Bone marrow (tissue), 2 donors: ENCODE measurements around the gene TEX22.

ENCODE experiments used
- DNase-seq, 2 donors: peaks; one replicate each; lab custom pipeline; 2025; lab: John Stamatoyannopoulos, UW

The TEX22 gene

DNA sequence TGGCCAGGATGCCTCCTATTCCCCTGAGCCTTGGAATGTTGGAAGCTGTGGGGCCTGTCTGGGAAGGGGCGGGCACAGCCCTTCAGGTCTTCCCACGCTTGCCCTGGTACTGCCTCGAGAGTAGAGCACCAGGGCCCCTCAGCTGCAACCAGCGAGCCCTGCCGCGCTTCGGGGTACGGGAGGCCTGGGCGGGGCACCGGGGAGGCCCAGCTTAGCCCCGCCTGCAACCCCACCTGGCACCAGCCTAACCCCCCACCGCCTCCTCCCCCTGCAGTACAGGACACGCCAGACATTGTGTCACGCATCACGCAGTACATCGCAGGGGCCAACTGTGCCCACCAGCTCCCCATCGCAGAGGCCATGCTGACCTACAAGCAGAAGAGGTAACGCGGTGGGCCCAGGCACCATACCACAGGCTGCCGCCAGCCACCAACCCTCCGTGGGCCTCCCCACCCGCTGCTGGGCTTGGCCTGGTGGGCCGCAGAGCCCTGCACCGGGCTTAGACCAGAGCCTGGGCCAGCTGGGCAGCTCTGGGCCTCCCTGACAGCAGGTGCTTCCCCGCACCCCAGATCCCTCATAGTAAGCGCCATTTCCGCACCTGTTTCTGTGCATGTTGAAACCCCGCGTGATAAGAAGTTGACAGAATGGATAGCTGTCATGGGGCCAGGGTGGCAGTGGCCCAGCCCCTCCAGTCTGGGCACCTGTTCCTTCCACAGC is 13.6 kb upstream of the TEX22 start:
- no peak for DNase-seq

DNA sequence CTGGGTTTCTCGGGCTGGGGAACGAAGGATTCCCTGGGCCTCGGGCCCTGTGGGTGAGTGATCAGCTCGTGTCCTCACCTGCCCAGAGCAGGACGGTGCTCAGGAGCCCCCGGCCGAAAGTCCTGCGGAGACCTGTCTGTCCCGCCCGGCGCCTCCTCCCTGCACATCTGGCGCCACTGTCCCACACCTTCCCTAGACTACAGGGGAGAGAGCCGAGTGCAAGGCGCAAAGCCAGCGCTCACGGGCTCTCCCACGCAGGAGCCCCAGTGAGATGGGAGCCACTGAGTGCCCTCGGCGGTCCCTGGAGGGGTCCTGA is 13.1 kb upstream of the TEX22 start:
- DNase-seq: no peak

DNA sequence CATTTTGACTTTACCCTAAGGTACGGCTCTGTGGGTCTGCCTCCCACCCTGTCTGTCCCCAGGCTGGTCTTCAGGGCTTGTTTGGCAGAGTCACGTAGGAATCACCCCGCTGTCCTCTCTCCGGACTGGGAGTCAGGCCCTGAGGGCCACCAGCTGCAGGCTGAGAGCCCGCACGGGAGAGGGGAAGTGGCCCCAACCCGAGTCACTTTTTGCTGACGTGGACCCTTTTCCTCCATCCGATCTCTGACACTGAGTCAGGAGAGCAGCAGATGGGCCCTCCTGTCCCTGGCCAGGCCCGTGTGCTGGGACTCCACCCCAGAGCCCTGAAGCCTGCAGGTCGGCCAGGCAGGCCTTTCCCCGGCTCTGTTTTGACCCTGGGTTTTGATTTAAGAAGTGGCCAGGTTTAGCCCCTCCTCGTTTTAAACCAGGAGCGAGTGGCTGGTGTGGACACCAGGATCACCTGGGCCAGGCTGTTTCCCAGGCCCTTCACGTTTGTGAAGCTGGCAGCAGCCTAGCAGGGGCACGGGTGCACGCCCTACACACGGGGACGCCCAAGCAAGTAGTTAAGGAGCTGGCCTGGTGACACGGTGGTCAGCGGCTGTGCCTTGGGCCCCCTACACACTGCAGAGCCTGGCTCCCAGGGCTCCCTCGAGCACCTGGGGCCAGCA is 12.5 kb upstream of the TEX22 start:
- no peak for DNase-seq

DNA sequence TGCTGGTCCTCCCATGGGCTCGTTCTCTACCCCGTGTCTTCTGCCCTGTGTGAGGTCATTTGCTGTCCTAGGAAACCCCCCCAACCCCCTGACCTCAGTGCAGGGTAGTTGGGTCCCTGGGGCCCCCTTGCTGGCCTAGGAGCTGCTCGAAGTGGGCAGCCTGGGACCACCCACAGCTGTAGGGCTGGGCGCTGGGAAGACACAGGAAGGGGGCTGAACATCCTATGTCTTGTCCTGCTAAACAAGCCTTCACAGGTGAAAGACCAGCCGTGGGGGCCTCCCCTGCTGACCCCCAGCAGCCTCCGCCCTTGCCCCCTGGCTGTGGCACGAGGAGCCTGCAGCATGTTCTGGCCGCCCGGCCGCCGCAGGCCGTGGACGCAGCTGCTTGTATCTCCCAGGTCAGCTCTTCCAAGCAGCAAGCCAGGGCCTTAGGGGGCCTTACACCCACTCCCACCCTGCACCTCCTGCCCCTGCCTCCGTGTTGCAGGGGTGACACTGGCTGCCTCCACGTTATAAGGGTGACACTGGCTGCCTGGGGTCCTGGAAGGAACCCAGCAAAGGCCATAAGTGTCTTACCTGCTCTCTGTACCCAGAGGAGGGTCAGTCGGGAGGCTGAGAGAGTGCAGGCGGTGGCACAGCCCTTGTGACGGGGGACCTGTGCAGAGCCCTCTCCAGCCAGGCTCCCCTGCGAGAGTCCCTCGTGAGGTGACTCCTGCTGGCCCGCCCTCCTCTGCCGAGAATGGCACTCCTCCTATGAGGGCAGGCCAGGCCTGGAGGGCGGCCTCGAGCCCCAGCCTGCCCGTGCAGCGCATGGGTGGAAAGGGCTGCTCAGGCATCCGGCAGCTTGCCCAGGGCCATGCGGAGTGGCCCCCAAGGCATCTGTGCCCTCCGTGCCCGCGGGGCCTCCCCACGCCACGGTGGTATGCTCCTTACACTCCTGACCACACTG is 11.5 kb upstream of the TEX22 start:
- DNase-seq: no peak

DNA sequence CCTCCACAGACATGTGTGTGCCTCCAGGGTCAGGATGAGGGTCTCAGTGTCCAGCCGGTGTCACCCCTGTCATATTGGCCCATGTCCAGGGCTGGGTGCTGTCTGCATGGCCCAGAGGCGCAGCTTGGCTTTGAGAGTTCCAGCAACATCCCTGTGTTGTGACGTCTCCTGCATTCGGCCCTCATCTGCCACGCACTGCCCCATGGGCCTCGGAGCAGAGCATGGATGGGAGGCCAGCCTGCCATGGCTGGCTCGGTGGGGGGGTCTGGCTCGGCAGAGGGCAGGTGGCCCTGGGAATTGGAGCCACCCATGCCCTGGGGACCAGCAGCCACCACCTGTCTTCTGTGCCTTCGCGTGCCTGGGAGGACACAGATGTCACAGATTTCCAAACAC is 10.8 kb upstream of the TEX22 start:
- DNase-seq: no peak

DNA sequence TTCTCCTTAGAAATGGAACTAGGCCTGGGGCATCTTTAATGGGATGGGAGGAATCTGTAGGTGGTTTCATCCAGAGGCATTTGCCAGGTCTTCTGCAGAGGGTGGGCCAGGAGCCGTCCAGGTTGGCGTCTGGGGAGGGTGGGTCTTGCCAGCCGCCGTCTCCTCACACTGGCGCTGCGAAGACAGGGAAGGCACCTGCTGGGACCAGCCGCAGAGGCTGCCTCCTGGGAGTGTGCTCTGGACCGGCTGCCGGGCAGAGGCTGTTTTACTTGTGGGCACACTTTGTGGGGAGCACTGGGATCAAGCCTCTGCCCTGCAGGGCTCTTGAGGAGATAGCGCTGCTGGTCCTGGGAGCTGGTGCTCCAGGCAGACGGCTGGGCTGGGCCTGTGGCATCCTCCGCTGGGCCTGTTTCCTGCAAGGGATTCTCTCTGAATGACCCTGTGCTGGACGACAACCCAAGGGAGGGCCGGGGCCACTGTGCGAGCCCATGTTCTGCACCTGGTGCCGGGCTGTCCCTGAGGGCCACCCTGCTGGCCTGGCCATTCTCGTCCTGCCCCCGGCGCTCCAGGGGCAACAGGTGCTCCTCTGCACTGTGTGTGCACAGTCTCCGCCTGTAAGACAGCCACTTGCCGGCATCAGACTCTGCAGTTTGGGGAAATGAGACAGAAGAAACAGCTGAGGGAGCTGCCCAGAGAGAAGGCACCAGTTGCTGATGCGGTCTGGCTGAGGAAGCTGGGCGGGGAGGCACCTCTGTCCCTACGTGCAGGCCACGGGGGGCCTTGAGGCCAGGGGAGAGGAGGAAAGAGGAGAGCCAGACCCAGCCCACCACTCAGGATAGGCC is 10.0 kb upstream of the TEX22 start:
- no peak for DNase-seq

GRCh38 chr14:105388976-105389375 is 9.4 kb upstream of the TEX22 start:
- DNase-seq: no peak

GRCh38 chr14:105389534-105389933 is 8.8 kb upstream of the TEX22 start:
- DNase-seq: no peak

DNA sequence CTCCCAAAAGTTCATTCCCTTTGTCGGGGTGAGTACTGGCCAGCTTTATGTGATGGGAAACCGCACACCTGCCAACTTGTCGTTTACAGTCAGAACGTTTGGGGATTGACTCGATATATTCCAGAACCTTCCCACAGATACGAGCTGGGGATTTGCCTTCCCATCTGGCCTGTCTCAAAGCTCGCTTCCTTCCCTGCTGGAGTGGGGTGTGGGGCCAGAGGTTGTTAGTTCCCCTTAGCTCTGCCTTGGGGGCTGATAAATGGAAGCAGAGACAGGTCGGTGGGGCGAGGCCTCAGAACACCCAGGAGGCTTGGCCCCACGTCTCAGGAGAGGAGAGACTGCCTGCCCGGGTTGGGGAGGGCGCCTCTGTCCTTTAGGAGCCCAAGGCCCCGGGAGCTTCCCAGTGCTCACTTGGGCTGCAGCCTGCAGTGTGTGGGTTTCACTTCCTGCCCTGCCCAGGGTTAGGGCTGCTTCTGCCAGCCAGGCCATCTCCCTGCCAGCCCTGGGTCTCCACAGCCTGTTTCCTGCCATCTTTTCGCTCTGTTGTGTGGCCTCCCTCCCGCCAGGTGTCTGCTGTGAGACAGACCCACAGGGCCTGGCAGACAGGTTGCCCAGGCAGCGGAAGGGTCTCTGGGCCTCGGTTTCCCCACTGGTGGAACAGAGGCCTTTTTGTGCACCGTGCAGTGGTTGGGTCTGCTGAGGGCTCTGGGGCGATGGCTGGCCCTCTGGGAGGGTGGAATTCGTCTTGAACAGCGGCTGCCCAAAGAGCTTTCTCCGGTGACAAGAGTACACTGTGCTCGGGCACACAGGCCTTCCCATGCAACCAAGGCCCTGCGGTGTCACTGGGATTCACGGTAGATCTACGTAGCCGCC is 8.1 kb upstream of the TEX22 start:
- peak; percentile 21 for DNase-seq

DNA sequence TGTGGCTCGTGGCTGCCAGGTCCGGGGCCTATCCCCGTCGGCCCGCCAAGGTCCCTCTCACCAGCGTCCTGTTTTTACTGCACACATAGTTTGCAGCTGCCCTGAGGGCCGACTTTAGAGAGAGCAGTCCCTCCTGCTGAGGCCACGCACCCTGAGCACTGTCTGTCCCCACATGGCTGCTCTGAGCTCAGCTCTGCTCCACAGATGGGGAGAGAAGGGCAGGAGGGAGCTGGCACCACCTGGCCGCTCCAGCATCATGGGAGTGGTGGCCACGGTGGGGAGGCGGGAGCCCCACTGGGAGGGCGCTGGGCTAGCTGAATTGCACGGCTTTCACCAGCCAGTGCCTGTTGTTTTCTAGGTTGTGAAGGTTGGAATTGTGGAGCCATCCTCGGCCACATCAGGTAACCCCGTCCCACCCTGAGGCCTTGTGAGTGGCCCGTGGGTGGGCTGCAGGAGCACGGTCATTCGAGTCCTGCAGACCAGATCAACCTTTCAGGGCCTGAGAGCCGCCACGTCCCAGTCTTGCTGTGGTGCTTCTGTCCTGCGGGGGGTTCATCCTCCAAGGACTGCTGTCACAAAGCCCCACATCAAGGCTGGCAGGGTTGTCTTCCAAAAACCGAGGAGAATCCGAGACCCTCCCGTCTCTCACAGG is 7.4 kb upstream of the TEX22 start:
- no peak for DNase-seq

DNA sequence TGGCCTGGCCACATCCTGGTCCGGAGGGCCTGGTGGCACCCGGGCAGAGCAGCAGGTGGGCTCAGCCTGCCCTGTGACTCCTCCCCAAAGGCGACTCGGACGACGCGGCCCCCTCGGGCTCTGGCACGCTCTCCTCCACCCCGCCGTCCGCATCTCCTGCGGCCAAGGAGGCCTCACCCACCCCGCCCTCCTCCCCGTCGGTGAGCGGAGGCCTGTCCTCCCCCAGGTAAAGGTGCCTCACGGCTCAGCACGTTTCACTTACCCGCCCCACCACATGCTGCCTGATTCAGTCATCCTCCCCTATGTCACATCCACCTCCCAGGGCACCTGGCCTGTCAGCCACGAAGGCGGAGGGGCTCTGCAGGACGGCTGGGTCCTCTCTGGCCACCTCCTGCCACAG is 6.8 kb upstream of the TEX22 start:
- no peak for DNase-seq

DNA sequence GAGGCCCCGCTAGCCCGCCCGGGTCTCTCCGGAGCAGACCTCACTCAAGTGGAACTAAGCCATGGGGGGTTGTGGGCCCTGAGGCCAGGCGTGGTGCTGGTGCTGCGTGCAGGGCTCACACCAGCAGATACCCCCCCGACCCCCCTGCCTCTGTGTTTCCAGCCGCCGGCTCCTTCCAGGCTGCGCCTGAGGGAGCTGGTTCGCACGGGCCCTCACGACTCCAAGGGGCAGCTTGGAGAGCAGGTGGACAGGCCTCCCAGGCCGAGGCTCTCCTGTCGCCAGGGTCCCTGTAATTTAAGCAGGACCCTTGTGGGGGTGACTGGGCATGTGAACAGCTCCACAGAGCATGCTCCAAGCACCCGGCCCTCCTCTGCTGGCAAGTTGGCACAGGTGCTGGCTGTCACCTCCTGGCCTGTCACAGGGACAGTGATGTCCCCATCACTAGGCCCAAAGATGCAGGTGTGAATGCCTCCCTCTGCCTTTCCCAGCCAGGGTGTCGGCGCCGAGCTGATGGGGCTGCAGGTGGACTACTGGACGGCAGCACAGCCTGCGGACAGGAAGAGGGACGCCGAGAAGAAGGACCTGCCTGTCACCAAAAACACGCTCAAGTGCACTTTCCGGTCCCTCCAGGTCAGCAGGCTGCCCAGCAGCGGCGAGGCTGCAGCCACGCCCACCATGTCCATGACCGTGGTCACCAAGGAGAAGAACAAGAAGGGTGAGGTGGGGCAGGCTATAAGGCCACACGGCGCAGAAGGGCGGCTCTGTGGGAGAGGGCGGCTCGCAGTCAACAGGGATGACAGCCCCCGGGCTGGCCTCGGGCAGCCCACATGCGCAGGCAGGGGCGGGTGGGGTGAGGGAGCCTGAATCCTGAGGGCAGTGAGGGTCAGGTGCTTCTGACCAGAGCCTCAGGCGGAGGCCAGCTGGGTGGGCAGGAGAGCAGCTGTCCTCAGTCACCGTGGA is 5.9 kb upstream of the TEX22 start:
- no peak for DNase-seq

DNA sequence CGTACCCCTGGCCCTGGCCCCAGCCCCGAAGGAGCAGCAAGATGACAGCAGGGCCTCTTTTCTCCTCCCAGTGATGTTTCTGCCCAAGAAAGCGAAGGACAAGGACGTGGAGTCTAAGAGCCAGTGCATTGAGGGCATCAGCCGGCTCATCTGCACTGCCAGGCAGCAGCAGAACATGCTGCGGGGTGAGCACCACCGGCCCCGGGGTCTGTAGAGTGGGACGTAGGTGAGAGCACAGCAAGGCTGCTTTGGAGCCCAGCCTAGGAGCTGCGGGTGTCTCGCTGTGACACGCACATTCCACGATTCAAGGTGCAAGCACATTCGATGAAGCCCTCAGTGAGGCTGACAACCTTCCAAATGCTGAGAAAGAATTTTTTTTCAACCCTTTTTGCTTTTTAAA is 5.2 kb upstream of the TEX22 start:
- DNase-seq: no peak

DNA sequence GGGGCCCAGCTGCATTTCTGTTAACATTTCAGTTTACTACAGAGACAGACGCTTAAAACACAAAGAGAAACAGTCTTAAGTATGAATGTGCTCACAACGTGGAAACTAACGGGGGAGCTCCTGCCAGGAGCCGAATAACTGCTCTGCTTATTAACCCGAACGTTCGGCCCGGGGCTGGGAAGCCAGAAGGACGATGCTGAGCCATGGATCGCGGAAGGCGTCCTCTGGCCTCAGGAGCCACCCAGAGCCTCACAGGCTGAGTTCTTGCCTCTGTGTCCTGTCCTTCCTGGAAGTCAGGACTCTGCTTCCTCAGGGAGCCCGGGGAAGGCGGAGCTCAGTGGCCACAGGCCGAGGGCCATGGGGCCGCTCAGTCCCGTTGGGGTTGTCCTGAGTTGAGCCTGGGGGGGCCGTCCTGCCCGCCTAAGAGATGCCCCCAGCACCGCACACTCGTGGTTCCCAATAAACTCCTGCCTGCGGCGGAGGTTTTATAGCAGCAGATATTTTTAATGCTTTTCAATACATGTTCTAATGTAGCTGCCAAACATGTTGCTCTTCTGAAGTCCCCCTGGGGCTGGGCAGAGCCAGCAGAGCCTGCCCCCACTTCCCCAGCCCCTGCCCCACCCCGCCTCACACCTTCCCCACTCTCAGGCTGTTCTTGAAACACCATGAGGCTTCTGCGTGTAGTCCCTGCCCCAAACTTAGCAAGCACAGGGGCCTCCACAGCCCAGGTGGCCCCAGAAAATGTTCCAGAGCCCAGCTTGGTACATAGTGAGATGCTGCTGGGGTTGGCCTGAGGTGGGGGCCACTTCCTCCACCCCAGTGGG is 3.4 kb upstream of the TEX22 start:
- no peak for DNase-seq

GRCh38 chr14:105395538-105395854 is 2.8 kb upstream of the TEX22 start:
- DNase-seq: no peak

DNA sequence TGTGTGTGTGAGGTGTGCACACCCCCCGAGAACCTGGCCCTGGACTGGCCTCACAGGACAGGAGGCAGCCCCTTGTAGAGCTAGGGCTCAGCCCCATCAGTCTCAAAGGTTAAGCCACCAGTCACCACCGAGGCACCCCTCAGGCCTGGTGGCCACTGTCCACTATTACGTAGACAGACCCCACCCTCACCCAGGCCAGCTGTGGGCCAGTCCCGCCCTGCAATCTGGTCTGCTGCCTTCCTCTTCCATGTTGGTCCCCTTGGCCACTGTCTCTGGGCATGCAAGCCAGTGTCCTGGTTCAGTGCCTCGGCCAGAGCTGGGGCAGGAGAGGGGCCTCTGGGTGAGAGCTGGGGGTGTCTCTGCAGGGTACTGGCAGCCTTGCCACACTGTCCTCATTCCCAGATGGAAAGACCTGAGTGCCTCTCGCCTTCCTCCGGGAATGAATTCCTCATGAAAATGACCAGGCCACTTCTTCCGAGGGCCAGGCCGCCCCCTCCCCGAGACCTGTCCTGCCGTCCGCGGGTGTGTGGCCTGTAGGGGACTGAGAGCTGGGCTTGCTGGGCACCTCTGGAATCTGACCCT is 897 bp upstream of the TEX22 start:
- no peak for DNase-seq

DNA sequence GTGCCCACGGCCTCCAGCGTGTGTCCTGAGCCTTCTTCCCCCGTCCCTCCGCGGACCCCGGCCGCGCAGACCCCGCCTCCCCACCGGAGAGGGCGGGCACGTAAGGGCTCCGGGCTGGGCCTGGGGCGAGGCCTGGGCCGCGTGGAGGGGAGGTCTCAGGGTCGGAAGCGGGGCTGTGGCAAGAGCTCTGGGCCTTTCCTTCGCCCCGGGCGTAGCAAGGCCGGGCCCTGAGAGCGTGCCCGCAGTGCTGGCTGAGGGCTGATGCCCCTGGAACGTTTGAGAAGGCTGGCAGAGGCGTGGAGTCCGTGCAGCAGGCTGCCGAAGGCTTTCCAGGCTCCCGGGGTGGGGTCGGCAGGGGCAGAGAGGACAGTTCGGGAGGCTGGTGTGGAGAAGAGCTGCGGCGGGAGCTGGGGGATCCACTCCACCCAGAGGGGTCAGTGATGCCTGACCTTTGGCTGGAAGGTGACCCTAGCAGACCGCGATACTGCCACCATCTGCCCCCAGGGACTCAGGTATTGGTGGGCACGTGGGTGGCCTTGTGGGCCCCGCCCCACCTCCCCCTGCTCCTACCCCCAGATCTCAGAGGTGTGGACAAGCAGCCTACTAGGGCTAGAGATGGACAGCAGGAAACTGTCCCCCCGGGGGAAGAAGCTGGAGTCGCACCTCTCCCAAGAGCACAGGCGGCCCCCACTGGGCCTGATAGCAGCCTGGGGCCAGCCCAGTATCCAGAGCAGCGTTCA is 558 bp downstream of the TEX22 start:
- no peak for DNase-seq

- no peak for DNase-seq
Measured at GRCh38 chr14:105399466-105399775, 1.1 kb downstream of the TEX22 start.
